ENCODE data around the gene CDK17. TPM values are rescaled to one million over a fixed set of nuclear protein-coding genes. Genes with fewer than 3 reads are reported as not detected.

Gene CDK17
- total and polyA plus RNA-seq, 9 of the 15 experiments (the other 6 are each of a cell fraction or from before 2014, with no cell fraction given), result 4.8 to 39.3 (median 21.6) TPM

GRCh38 chr12:96271469-96272199, 128.6 kb downstream of the CDK17 start:
- FAIRE-seq, result no peak

More at GRCh38 chr12:96271469-96272199, 128.6 kb downstream of the CDK17 start:
- POLR2A ChIA-PET, result interaction anchor here (1.2 kb wide), 1 partner anchor 8 kb away, joined by 3 read pairs; no protein-coding TSS in a partner anchor
- Histone ChIP-seq H3K79me2 (ENCODE audit: control insufficient read depth, insufficient read depth, low read length) (no peaks in the 10 kb centered on the region), H3K27me3 (ENCODE audit: control insufficient read depth in 2 of 2, insufficient read depth in 2 of 2, low read length in 2 of 2) (no peaks in the 10 kb centered on the region), H3K4me2 (ENCODE audit: insufficient read depth, low read length) (no peak overlapping the region), H3K4me3 (no peak overlapping the region), H3K9me1 (ENCODE audit: control insufficient read depth, insufficient read depth, low read length) (no peaks in the 10 kb centered on the region), H3K9me3 (replicated peaks; ENCODE audit: control insufficient read depth, insufficient read depth, low read depth, low read length) (no peaks in the 10 kb centered on the region), H3K9ac (ENCODE audit: insufficient read depth in 1 of 2, low read depth in 2 of 2, low read length in 2 of 2) (no peak overlapping the region), H3K36me3 (ENCODE audit: control insufficient read depth, insufficient read depth, low read length) (peaks cover 23% of the 10 kb centered on the region; the same call in 1 of the 3 replicates), H4K20me1 (replicated peaks; ENCODE audit: control insufficient read depth, insufficient read depth, low read length) (no peaks in the 10 kb centered on the region), H2AFZ (ENCODE audit: low read depth, low read length) (no peak overlapping the region), H3K27ac (ENCODE audit: extremely low read depth, low read depth, low read length) (no peak overlapping the region; the same call in 2 of the 3 replicates), H3K4me1 (replicated peaks in 1 of 2; ENCODE audit: control insufficient read depth in 2 of 2, insufficient read depth in 2 of 2, low read length in 2 of 2) (no peaks in the 10 kb centered on the region)
- in situ Hi-C loops (cut with MboI) (no loop called here), intact Hi-C loops (cut with micrococcal nuclease) (no loop called here)
- no peak for DNase-seq (ENCODE audit: extremely low read depth in 1 of 4, low spot score in 3 of 4)
- no peak for ATAC-seq
- TF ChIP-seq RFX1 (IDR thresholded peaks at IDR 0.05) (no peak), MEIS2 (IDR thresholded peaks at IDR 0.05; ENCODE audit: partially characterized antibody) (peak; percentile 62), ATF4 (CRISPR knock-in tag; IDR thresholded peaks at IDR 0.05) (no peak), NR2C1 (IDR thresholded peaks at IDR 0.05) (no peak), NR2C1 (tag; IDR thresholded peaks at IDR 0.05) (peak; percentile 9; the same call in 1 of the 2 replicates), HDAC2 (IDR thresholded peaks at IDR 0.05) (no peak), TCFL5 (CRISPR knock-in tag; conservative IDR thresholded peaks at IDR 0.05) (no peak), ZFX (CRISPR knock-in tag; IDR thresholded peaks at IDR 0.05) (no peak), CEBPG (CRISPR knock-in tag; IDR thresholded peaks at IDR 0.05) (no peak), CEBPG (tag; conservative IDR thresholded peaks at IDR 0.05 in 1 of 2, IDR thresholded peaks at IDR 0.05 in 1 of 2) (peak in 1 of 2 experiments; percentile 89; a peak in 2 of 4 replicates), ATF3 (IDR thresholded peaks at IDR 0.05) (peak; percentile 51; the same call in 1 of the 2 replicates), ATF3 (CRISPR knock-in tag; conservative IDR thresholded peaks at IDR 0.05) (no peak), ZC3H8 (IDR thresholded peaks at IDR 0.05) (no peak), DDX20 (tag; IDR thresholded peaks at IDR 0.05; ENCODE audit: low read depth) (no peak), CAMTA2 (CRISPR knock-in tag; conservative IDR thresholded peaks at IDR 0.05) (no peak), MBD2 (IDR thresholded peaks at IDR 0.05; ENCODE audit: borderline replicate concordance, low read depth) (no peak), SMAD3 (CRISPR knock-in tag; conservative IDR thresholded peaks at IDR 0.05) (no peak)
- 73% methylated on average over 8 of the region's 8 CpGs for WGBS (ENCODE audit: insufficient coverage, low coverage, missing lambda C conversion rate)
- BruUV-seq (replicated peaks), result no TSS peak
- CTCF ChIA-PET (ENCODE audit: low intra/inter-chr PET ratio), result interaction anchor here (0.6 kb wide), 1 partner anchor 13 kb away, joined by 4 read pairs; no protein-coding TSS in a partner anchor

Data from K562 (cell line).